ENCODE measurements around the gene SMARCAD1.

GRCh38 chr4:94202769-94203168 lies 4.9 kb upstream of the SMARCAD1 start:
- TF ChIP-seq CTCF (IDR thresholded peaks at IDR 0.05): no peak
- TF ChIP-seq POLR2AphosphoS5 (IDR thresholded peaks at IDR 0.05; ENCODE audit: low read depth, low read length): no peak
- no peak for TF ChIP-seq RAD21 (IDR thresholded peaks at IDR 0.05; ENCODE audit: low read length)
- no peak for TF ChIP-seq GATA2 (CRISPR knock-in tag; IDR thresholded peaks at IDR 0.05)
- no peak for TF ChIP-seq MAX (IDR thresholded peaks at IDR 0.05; ENCODE audit: low read depth)
- no peak for TF ChIP-seq TAF1 (IDR thresholded peaks at IDR 0.05; ENCODE audit: borderline replicate concordance, low read depth, low read length)
- no peak for TF ChIP-seq USF2 (IDR thresholded peaks at IDR 0.05; ENCODE audit: borderline replicate concordance, low read depth, low read length)
- TF ChIP-seq, protein P1, sequence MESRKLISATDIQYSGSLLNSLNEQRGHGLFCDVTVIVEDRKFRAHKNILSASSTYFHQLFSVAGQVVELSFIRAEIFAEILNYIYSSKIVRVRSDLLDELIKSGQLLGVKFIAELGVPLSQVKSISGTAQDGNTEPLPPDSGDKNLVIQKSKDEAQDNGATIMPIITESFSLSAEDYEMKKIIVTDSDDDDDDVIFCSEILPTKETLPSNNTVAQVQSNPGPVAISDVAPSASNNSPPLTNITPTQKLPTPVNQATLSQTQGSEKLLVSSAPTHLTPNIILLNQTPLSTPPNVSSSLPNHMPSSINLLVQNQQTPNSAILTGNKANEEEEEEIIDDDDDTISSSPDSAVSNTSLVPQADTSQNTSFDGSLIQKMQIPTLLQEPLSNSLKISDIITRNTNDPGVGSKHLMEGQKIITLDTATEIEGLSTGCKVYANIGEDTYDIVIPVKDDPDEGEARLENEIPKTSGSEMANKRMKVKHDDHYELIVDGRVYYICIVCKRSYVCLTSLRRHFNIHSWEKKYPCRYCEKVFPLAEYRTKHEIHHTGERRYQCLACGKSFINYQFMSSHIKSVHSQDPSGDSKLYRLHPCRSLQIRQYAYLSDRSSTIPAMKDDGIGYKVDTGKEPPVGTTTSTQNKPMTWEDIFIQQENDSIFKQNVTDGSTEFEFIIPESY (IDR thresholded peaks at IDR 0.05; ENCODE audit: borderline replicate concordance, low read depth): no peak
- no peak for TF ChIP-seq YY1 (IDR thresholded peaks at IDR 0.05; ENCODE audit: low read depth)
- no peak for TF ChIP-seq EP300 (IDR thresholded peaks at IDR 0.05; ENCODE audit: borderline replicate concordance in 1 of 2, low read depth in 1 of 2, low read length in 1 of 2)
- TF ChIP-seq EZH2phosphoT487 (IDR thresholded peaks at IDR 0.05; ENCODE audit: borderline replicate concordance, low read depth): no peak
- no peak for TF ChIP-seq MEF2A (IDR thresholded peaks at IDR 0.05; ENCODE audit: borderline replicate concordance, low read depth)
- no peak for TF ChIP-seq ELF1 (IDR thresholded peaks at IDR 0.05)
